HG03342 (cell line): ENCODE data around the gene RYR3.
"Not testable (repeated sequence)": the region's sequence is repeated elsewhere in the genome, so short reads cannot be mapped to it uniquely, and the experiment has no call there.

Source experiments
- ATAC-seq: cut with Tn5 transposase; IDR thresholded peaks from one replicate; pipeline ENCODE4 v1.9.1; 2021; ENCODE audit warnings: mild to moderate bottlenecking, moderate library complexity; ENCODE audit not compliant: unreplicated experiment

RYR3 gene

DNA sequence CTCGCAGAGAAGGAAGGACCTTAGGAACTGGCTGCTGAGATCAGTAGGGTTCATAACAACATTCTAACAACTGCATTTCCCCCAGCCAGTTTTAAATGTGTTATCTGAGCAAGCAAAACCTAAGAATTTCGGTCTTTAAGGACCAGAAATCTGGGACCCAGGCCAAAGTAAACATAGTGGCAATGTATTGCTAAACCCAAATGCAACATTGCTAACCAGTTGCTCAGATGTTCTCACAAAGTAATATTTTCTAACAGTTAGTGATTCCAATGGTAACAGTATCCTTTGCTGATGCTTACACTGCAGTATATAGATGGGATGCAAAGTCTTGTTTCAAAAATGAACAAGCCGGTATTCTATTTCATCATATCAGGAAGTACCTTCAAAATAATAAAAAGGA is 254.3 kb downstream of the RYR3 start:
- ATAC-seq, result no peak

DNA sequence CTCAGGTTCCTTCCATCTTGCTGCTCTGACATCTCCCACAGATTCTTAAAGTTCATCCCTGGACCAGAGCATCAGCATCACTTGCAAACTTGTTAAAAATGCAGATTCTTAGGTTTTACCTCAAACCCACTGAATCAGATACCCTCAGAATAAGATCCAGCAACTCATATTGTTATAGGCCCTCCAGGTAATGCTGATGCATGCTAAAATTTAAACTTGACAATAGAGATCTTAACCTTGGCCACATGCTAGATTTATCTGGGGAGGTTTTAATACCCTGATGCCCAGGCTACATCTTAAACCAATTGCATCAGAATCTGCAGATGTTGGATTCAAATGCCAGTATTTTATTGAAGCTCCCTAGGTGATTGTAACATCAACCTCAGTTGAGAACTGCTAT is 256.9 kb downstream of the RYR3 start:
- ATAC-seq, result no peak

DNA sequence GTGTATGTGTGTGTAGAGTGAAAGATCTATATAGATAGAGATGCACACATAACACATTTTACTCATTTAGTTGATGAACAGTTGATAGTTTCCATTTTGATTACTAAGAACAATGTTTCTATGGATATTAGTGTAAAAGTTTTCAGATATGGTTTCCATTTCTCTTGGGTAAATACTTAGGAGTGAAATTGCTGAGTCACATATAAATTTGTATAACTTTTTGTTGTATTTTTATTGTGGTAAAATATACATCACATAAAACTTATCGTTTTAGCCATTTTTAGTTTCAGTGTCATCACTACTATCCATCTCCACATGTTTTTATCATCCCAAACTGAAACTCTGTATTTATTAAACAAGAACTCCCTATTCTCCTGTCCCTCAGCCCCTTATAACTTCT is 258.3 kb downstream of the RYR3 start:
- ATAC-seq, result no peak

GRCh38 chr15:33577911-33578310 is 267.1 kb downstream of the RYR3 start:
- not testable (repeated sequence) for ATAC-seq

- ATAC-seq, result no peak
These were observed 269.8 kb downstream of the RYR3 start for GRCh38 chr15:33580526-33580925.

- ATAC-seq, result no peak
These were observed 270.3 kb downstream of the RYR3 start for GRCh38 chr15:33581032-33581431.

DNA sequence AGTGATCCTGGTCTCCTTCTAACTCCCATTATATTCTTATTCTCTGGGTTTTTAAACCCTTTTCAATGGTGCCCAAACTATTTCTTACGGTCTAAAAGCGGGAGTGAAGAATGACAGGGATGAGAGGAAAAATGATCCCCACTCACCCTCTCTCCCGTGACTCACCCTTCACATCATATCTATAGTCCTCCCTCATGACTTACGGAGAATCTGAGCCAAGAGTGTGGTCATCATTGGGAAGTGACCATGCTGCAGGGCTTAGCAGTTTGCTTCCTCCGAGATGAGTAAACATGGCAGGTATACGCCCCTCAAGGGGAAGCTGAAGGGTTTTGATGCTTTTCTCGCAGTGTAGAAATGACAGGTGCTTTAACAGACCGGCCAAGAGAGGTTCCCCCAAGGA is 274.0 kb downstream of the RYR3 start:
- ATAC-seq, result no peak

DNA sequence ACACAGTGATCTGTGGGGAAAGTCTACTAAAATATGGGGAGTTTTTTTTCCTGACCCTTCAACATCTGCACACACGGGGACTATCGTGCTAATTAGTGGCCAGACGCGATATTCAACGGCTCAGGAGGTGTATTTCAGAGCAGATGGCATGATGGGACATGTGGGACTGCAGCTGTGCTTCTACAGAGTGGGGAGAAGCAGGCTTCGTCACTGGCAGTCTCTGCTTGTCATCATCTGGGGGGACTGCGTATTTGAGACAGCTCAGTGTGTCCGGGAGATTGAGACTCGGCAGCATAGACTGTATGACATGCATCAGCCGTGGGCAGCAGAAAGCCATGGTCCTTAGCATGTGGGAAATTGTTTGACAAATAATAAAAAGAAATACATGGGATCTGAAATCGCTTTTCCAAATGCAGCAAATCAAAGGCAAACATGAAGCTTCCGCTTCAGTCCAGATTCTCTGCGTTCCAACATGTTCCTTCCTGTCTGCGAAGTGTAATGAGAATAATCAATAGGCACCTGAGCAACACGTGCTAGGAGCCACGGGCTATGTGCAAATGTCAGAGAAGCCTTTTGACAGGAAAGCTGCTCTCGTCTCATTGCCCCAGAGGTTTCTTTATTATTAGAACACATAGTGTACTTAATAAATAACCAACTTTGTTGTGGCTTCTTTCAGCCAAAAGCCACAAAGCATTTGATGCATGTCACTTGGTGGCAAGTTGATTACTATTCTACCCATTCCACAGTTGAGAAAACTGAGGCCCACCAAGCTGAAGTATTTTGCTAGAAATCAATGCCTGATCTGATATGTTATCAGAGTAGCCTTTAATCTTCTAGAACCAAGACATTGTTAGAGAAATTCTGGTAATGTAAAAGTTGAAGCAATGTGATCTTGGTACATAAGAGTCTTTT is 276.3 kb downstream of the RYR3 start:
- ATAC-seq, result no peak

DNA sequence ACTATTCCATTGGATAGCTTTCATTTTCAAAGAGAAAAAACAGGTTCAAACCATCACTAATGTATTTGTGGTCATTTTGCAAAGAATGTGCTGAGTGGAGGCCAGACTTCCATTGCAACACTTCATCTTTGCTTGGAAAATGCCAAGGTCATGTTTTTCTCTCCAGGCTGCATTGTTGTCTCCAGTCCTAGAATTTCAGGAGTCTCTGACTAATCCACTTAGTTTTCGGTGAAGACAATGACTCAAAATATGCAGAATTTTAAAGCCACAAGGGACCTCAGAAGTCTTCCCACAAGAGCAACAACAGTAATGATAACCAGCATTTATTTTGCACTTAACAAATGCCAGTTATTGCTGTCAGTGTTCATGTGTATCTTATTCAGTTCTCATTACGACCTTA is 277.0 kb downstream of the RYR3 start:
- no peak for ATAC-seq

DNA sequence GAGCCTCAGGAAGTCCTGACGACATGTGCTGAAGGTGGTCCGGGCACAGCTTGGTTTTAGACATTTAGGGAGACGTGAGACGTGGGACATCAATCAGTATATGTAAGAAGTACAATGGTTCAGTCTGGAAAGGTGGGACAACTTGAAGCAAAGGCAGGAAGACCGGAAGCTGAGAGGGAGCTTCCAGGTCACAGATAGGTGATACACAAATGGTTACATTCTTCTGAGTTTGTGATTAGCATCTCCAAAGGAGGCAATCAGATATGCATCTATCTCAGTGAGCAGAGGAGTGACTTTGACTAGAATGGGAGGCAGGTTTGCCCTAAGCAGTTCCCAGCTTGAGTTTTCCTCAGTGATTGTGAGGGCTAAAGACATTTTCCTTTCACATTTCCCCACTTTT is 282.1 kb downstream of the RYR3 start:
- ATAC-seq, result no peak

DNA sequence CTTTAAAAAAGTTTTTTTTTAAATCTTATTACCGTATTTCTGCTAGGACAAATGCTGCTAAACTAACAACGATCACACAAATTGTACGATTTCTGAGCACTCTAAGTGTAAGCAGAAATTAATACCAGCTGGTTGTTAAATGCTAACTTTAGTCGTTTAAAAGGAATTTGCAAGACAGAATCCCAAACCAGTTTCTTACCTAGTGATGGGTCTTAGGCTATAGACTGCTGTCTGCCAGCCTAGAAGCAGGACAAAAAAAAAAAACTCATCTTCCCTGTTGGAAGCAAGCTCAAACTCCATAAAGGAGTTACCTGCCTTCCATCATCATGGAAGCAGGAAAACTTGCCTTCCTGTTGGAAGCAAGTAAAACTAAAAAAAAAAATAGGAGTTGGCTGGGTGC is 287.6 kb downstream of the RYR3 start:
- ATAC-seq, result not testable (repeated sequence)

- no peak for ATAC-seq
These were observed 289.4 kb downstream of the RYR3 start for GRCh38 chr15:33600212-33600611.

- ATAC-seq, result no peak
These were observed 290.7 kb downstream of the RYR3 start for GRCh38 chr15:33601461-33601860.

GRCh38 chr15:33608714-33609113 is 297.9 kb downstream of the RYR3 start:
- ATAC-seq, result no peak

- no peak for ATAC-seq
These were observed 302.0 kb downstream of the RYR3 start for GRCh38 chr15:33612721-33613304.

DNA sequence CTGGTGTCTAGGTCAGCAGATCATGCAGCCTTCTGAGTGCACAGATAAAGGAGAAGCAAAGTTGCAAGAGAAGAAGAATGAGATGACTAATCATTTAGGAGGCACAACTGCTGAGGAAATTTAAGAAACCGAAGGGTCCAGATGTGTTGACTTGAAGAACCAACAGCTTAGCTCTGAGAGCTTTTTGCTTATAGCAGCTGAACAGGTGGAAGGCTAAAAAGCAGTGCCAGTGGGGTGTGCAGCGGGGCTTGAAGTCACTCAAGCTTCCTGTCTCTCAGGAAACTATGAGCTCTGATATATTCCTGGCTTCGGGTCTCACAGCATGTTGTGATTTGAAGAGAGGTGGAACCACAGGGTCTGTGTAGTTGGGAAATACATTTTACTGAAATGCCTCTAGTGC is 305.7 kb downstream of the RYR3 start:
- no peak for ATAC-seq

DNA sequence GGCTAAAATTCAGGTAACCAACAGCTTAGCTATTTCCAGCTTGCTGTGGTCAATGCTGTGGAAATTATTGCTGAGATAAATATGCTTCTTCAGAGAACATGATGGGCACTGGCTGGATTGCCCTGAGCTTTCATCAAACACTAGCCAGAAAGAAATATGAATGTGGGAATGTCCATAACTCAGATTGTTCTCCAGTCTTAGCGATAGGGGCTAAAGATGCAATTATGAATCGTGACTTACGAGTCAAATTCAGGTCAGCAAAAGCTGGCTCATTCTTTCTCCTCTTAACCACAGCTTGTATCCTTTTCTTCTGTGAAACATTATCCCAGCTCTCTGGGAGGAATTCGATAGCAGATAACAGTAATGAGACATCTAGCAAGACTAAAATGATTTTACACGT is 307.6 kb downstream of the RYR3 start:
- no peak for ATAC-seq

DNA sequence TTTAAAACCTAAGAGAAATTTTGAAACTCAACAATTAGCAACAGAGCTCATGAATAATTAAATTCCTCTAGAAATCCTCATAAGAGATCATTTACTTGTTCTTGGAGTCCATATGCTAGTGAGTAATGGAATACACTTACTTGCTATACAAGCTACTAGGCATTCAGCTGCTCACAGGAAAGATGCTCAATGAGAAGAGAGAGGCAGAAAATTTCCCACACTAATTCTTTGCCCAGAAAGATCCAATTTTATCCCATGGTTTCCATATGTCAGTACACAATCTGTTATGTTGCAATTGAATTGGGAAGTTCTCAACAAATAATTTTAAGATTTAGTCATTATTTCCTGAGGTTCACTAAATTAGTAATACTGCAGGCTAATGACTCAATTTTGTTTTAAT is 310.4 kb downstream of the RYR3 start:
- ATAC-seq, result no peak

DNA sequence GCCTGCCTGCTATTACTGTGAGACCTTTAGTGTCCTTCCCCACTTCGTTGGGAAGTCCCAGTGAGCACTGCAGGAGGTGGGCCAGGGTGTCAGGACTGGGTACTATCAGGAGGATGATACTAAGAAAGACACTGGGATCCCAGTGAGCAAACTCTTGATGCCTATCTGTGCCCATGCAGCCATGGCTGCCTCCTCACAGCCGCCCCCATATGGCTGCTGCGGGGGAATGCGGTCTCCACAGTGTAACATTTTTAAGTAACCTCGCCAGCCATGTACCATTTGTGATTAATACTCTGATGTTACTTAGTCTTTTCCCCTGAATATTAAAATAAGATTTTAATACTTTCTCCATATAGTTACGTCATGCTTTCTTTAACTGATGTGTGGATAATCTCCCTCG is 312.2 kb downstream of the RYR3 start:
- no peak for ATAC-seq

DNA sequence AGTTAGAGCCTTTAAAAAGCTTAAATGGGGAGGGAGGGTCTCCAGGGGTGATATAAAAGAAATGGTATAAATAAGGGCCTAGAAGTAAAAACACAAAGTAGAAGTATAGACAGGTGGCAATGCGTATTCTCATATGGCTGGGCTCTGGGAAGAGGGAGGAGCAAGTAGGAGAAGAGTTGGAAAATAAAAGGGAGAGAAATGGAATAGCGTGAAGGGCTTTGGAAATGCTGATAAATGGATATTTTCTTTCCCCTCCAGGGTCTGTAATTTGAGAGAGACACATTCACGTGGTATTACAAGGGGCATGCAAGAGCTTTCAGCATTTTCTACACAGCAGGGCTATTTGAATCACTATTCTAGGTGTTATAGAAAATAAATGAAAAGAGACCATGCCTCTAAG is 313.7 kb downstream of the RYR3 start:
- no peak for ATAC-seq

DNA sequence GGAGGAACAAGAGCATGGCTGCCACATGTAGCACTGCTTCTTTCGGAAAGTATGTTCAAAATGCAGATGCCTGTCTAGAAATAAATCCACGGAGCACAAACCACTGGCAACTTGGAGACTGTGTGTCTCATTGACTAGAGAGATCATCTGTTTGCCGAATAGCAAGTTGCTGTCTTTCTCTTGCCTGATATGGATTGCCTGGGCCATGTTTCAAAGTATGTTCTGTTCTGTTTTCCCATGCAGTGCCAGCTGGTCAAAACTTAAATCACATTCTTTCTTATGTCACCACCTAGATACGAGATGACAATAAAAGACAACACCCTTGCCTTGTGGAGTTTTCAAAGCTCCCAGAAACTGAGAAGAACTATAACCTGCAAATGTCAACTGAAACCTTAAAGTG is 318.9 kb downstream of the RYR3 start:
- ATAC-seq, result no peak

- no peak for ATAC-seq
These were observed 325.5 kb downstream of the RYR3 start for GRCh38 chr15:33636234-33636633.

- no peak for ATAC-seq
These were observed 326.2 kb downstream of the RYR3 start for GRCh38 chr15:33636958-33637357.
